Neural progenitor cell (in vitro differentiated cells): ENCODE data around the gene LRRTM4. TPM values are rescaled to one million over a fixed set of nuclear protein-coding genes. Genes with fewer than 3 reads are reported as not detected.

Source experiments
- DNase-seq: peaks from one replicate; pipeline ENCODE4 v3.0.0-alpha.2; 2016; ENCODE audit warnings: low spot score
- H2AFZ ChIP-seq: fragments of 200-600 bp; sonication (generic); replicated peaks from 2 replicates; pipeline ENCODE4 v1.6.1; 2016; ENCODE audit warnings: antibody characterized with exemption
- H3F3A ChIP-seq: fragments of 200-600 bp; sonication (generic); 2 replicates; pipeline ENCODE4 v1.6.1; 2016; ENCODE audit warnings: antibody characterized with exemption, low read depth
- H3K27ac ChIP-seq: fragments of 200-600 bp; sonication (generic); 2 replicates; pipeline ENCODE4 v1.5.1; 2016; ENCODE audit warnings: mild to moderate bottlenecking
- H3K27me3 ChIP-seq: fragments of 200-600 bp; sonication (generic); 2 replicates; pipeline ENCODE4 v1.6.1; 2016; ENCODE audit warnings: mild to moderate bottlenecking, moderate library complexity
- H3K36me3 ChIP-seq: fragments of 200-600 bp; sonication (generic); 2 replicates; pipeline ENCODE4 v1.5.1; 2016
- H3K4me1 ChIP-seq: fragments of 200-600 bp; sonication (generic); 2 replicates; pipeline ENCODE4 v1.6.1; 2016; ENCODE audit warnings: mixed run types
- H3K4me2 ChIP-seq: fragments of 200-600 bp; sonication (generic); 2 replicates; pipeline ENCODE4 v1.6.1; 2016
- H3K4me3 ChIP-seq: fragments of 200-600 bp; sonication (generic); 2 replicates; pipeline ENCODE4 v1.5.1; 2016
- H3K79me2 ChIP-seq: fragments of 200-600 bp; sonication (generic); 2 replicates; pipeline ENCODE4 v1.6.1; 2016; ENCODE audit warnings: low read depth
- H3K9ac ChIP-seq: fragments of 200-600 bp; sonication (generic); 2 replicates; pipeline ENCODE4 v1.6.1; 2016
- H3K9me3 ChIP-seq: fragments of 200-600 bp; sonication (generic); 2 replicates; pipeline ENCODE4 v1.5.1; 2016; ENCODE audit warnings: low read depth
- H4K20me1 ChIP-seq: fragments of 200-600 bp; sonication (generic); 2 replicates; pipeline ENCODE4 v1.6.1; 2016; ENCODE audit warnings: low read depth
- H3K27ac Mint-ChIP-seq: 3 replicates; pipeline ENCODE4 v1.8.0; 2021; ENCODE audit warnings: mixed read lengths
- H3K27me3 Mint-ChIP-seq: 2 replicates; pipeline ENCODE4 v1.8.0; 2022; ENCODE audit warnings: low read depth, mild to moderate bottlenecking, inconsistent platforms, moderate library complexity, mixed read lengths; ENCODE audit not compliant: insufficient read depth
- H3K36me3 Mint-ChIP-seq: 3 replicates; pipeline ENCODE4 v1.8.0; 2021; ENCODE audit warnings: mixed read lengths
- H3K4me1 Mint-ChIP-seq: 3 replicates; pipeline ENCODE4 v1.8.0; 2021; ENCODE audit warnings: mixed read lengths
- H3K4me3 Mint-ChIP-seq: 3 replicates; pipeline ENCODE4 v1.8.0; 2021; ENCODE audit warnings: mild to moderate bottlenecking, moderate library complexity, mixed read lengths
- H3K9me3 Mint-ChIP-seq: 3 replicates; pipeline ENCODE4 v1.8.0; 2020; ENCODE audit warnings: mixed read lengths
- CTCF ChIP-seq: fragments of 200-600 bp; sonication (generic); IDR thresholded peaks from 2 replicates; pipeline ENCODE4 v1.5.1; 2017; ENCODE audit warnings: antibody characterized with exemption, mild to moderate bottlenecking
- EZH2 ChIP-seq: fragments of 200-600 bp; sonication (generic); IDR thresholded peaks from 2 replicates; pipeline ENCODE4 v1.6.1; 2017; ENCODE audit warnings: antibody characterized with exemption, mild to moderate bottlenecking, moderate library complexity
- EZH2phosphoT487 ChIP-seq: fragments of 200-600 bp; sonication (generic); IDR thresholded peaks from 2 replicates; pipeline ENCODE4 v1.6.1; 2017; ENCODE audit warnings: antibody characterized with exemption
- total RNA-seq: library from RNA; depleted of rRNA; stranded (reverse); fragments of >200 nt; gene quantifications from 2 replicates; pipeline ENCODE4 v1.2.3, GENCODE V29; 2015; ENCODE audit warnings: low replicate concordance

Gene LRRTM4
- total RNA-seq, 1 donor from 2014 or later = 20.4 TPM

- DNase-seq = no peak
- no peaks in the 10 kb centered on the region for H3K36me3 ChIP-seq
- no peak overlapping the region for H2AFZ ChIP-seq
- no peak overlapping the region for H3K4me3 ChIP-seq
- Mint-ChIP-seq H3K27me3 (no peaks in the 10 kb centered on the region), H3K27ac (no peak overlapping the region), H3K4me3 (no peak overlapping the region), H3K4me1 (peaks cover 1% of the 10 kb centered on the region), H3K36me3 (no peaks in the 10 kb centered on the region), H3K9me3 (no peaks in the 10 kb centered on the region)
- no peaks in the 10 kb centered on the region for H3K27me3 ChIP-seq
- TF ChIP-seq EZH2phosphoT487 (no peak), EZH2 (no peak), CTCF (no peak)
- H3F3A ChIP-seq = no peaks in the 10 kb centered on the region
- H3K4me2 ChIP-seq = no peak overlapping the region
- no peaks in the 10 kb centered on the region for H3K79me2 ChIP-seq
- H4K20me1 ChIP-seq = no peaks in the 10 kb centered on the region
- no peaks in the 10 kb centered on the region for H3K4me1 ChIP-seq
- H3K27ac ChIP-seq = no peak overlapping the region
- H3K9ac ChIP-seq = no peak overlapping the region
- H3K9me3 ChIP-seq = no peaks in the 10 kb centered on the region
Measured at GRCh38 chr2:77121518-77121917, 400.7 kb downstream of the LRRTM4 start.

GRCh38 chr2:77119333-77119732 is 402.8 kb downstream of the LRRTM4 start:
- Histone ChIP-seq H3K27me3 (no peaks in the 10 kb centered on the region), H3K79me2 (no peaks in the 10 kb centered on the region), H3K9ac (no peak overlapping the region), H2AFZ (no peak overlapping the region), H4K20me1 (no peaks in the 10 kb centered on the region), H3K4me1 (no peaks in the 10 kb centered on the region), H3F3A (no peaks in the 10 kb centered on the region), H3K27ac (no peak overlapping the region), H3K4me2 (no peak overlapping the region), H3K9me3 (no peaks in the 10 kb centered on the region), H3K4me3 (no peak overlapping the region), H3K36me3 (no peaks in the 10 kb centered on the region)
- Mint-ChIP-seq H3K4me1 (no peaks in the 10 kb centered on the region), H3K27me3 (no peaks in the 10 kb centered on the region), H3K9me3 (peaks cover 10% of the 10 kb centered on the region), H3K36me3 (no peaks in the 10 kb centered on the region), H3K27ac (no peak overlapping the region), H3K4me3 (no peak overlapping the region)
- TF ChIP-seq EZH2phosphoT487 (no peak), EZH2 (no peak), CTCF (no peak)
- no peak for DNase-seq

- no peaks in the 10 kb centered on the region for H3K9me3 ChIP-seq
- no peaks in the 10 kb centered on the region for H4K20me1 ChIP-seq
- H3K27ac ChIP-seq = no peak overlapping the region
- no peaks in the 10 kb centered on the region for H3F3A ChIP-seq
- Mint-ChIP-seq H3K27me3 (peaks cover 3% of the 10 kb centered on the region), H3K9me3 (peaks cover 10% of the 10 kb centered on the region), H3K4me1 (no peaks in the 10 kb centered on the region), H3K36me3 (no peaks in the 10 kb centered on the region), H3K27ac (no peak overlapping the region), H3K4me3 (no peak overlapping the region)
- no peak for DNase-seq
- no peaks in the 10 kb centered on the region for H3K27me3 ChIP-seq
- no peak overlapping the region for H3K4me2 ChIP-seq
- H3K79me2 ChIP-seq = no peaks in the 10 kb centered on the region
- no peaks in the 10 kb centered on the region for H3K4me1 ChIP-seq
- H3K9ac ChIP-seq = no peak overlapping the region
- H2AFZ ChIP-seq = no peak overlapping the region
- H3K4me3 ChIP-seq = no peak overlapping the region
- TF ChIP-seq CTCF (no peak), EZH2 (no peak), EZH2phosphoT487 (no peak)
- no peaks in the 10 kb centered on the region for H3K36me3 ChIP-seq
Measured at GRCh38 chr2:77108915-77109314, 413.3 kb downstream of the LRRTM4 start.

GRCh38 chr2:77105008-77105407 is 417.2 kb downstream of the LRRTM4 start:
- Histone ChIP-seq H3K36me3 (no peaks in the 10 kb centered on the region), H3K9ac (no peak overlapping the region), H3K27me3 (no peaks in the 10 kb centered on the region), H3K4me2 (no peak overlapping the region), H3K4me3 (no peak overlapping the region), H4K20me1 (no peaks in the 10 kb centered on the region), H3K4me1 (no peaks in the 10 kb centered on the region), H3K9me3 (no peaks in the 10 kb centered on the region), H3F3A (no peaks in the 10 kb centered on the region), H2AFZ (no peak overlapping the region), H3K79me2 (no peaks in the 10 kb centered on the region), H3K27ac (no peak overlapping the region)
- no peak overlapping the region for H3K27ac Mint-ChIP-seq
- H3K36me3 Mint-ChIP-seq = no peaks in the 10 kb centered on the region
- peaks cover 3% of the 10 kb centered on the region for H3K27me3 Mint-ChIP-seq
- no peak for TF ChIP-seq EZH2phosphoT487
- TF ChIP-seq EZH2 = no peak
- TF ChIP-seq CTCF = no peak
- H3K4me1 Mint-ChIP-seq = peaks cover 11% of the 10 kb centered on the region
- peaks cover 3% of the 10 kb centered on the region for H3K9me3 Mint-ChIP-seq
- no peak for DNase-seq
- H3K4me3 Mint-ChIP-seq = no peak overlapping the region
